Left cardiac atrium (tissue), 4 donors: ENCODE measurements around the gene CD207. TPM values are rescaled to one million over a fixed set of nuclear protein-coding genes. Genes with fewer than 3 reads are reported as not detected.
"Not testable (repeated sequence)": the region's sequence is repeated elsewhere in the genome, so short reads cannot be mapped to it uniquely, and the experiment has no call there.

Source experiments
- ATAC-seq, 2 donors: fragments of 200-7000 bp; cut with Tn5 transposase; one replicate each; pipeline ENCODE4 v1.9.1; 2020; ENCODE audit warnings: mild to moderate bottlenecking in 2 of 2, moderate library complexity in 2 of 2
- DNase-seq: peaks from one replicate; pipeline ENCODE4 v3.0.0-alpha.2; 2020
- intact Hi-C, 2 donors: fragments of 100-400 bp; cut with DNase I; formaldehyde crosslinking; loops; one replicate each; pipeline versions ENCODE4 v1.14.1 to v1.15.1; 2022 to 2023
- total RNA-seq, 2 donors: library from RNA; stranded (reverse); fragmentation: NEBNext Ultra II Directional; extraction: Animal tissue kit (Norgen Biotek cat#: 25700); gene quantifications; one replicate each; pipeline ENCODE4 v1.2.1, GENCODE V29; 2021
- donor health status: DM: no; HTN: yes; CAD: no.
- donor health status: DM: no; HTN: yes; CAD: no; lungs with severe emphysema.
- donor health status: DM: yes; HTN: yes; CAD: no.
- donor health status: Dilated cardiomyopathy.

Gene CD207
- total RNA-seq, 2 donors from 2014 or later: 0.24 TPM; not detected in 1

DNA sequence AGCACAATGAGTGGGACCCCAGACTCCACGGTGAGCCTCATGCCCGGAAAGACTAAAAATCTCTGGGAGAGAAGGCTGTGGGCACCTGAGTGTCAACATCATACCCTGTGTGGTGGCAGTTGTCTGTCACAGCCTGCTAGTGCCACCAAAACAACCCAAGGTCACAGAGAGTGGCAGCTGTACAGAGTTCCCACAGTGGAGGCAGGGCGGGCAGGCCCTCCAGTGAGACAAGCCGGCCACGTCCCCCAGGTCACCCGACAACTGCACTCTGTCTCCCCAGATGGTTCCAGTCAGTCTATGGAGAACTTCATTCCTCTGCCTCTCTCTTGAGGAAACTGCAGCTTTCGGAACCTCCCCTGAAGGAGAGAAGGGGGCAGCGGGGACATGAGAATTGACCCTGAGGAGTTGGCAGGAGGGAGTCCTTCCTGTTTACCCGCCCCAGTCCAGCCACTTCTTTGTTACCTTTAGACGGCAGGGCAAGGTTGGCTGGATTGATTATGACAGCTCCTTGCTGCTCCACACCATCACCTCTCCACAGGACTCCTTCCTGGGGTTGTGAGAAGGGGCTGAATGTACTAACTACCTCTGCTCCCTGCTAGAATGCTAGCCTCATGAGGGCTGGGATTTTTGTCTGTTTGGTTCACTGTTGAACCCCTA is 33.9 kb downstream of the CD207 start:
- intact Hi-C loops: no loop called here
- DNase-seq (no peak), ATAC-seq (no peak)

GRCh38 chr2:70799706-70800105 is 35.9 kb downstream of the CD207 start:
- no peak for ATAC-seq
- intact Hi-C loops: loop anchor here in 1 of 2 donors (10.0 kb wide), 1 partner anchor 75 kb away; no protein-coding TSS in a partner anchor

GRCh38 chr2:70797996-70798395 is 37.6 kb downstream of the CD207 start:
- not testable (repeated sequence) for ATAC-seq, DNase-seq
- intact Hi-C loops: loop anchor here in 1 of 2 donors (10.0 kb wide), 1 partner anchor 77 kb away; no protein-coding TSS in a partner anchor

More at GRCh38 chr2:70799706-70800105, 35.9 kb downstream of the CD207 start:
- no peak for DNase-seq

DNA sequence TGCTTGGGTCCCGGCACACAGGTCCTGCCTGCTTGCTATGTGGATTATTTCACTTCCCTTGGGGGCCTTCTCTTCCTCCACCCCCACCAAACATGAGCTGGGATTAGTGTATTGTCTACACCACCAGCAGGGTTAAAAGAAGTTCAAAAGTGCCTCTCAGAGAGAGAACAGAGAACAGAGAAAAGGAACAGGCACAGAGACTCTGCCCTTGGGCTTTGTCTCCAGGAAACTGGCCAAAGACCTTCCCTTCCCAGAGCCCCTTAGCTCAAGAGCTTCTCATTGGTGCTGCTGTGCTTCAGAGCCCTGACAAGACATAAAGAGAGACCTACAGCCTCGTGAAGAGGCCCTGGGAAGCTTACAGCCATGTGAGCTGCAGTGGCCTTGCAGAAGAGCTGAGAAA is 38.1 kb downstream of the CD207 start:
- no peak for DNase-seq
- no peak for ATAC-seq
- intact Hi-C loops: loop anchor here in 1 of 2 donors (10.0 kb wide), 1 partner anchor 77 kb away; no protein-coding TSS in a partner anchor

GRCh38 chr2:70796262-70796661 is 39.4 kb downstream of the CD207 start:
- intact Hi-C loops: loop anchor here in 1 of 2 donors (10.0 kb wide), 1 partner anchor 79 kb away; no protein-coding TSS in a partner anchor
- DNase-seq (no peak), ATAC-seq (no peak)

GRCh38 chr2:70795164-70795995 is 40.2 kb downstream of the CD207 start:
- DNase-seq (no peak), ATAC-seq (no peak)
- intact Hi-C loops: loop anchor here in 1 of 2 donors (10.0 kb wide), 1 partner anchor 79 kb away; no protein-coding TSS in a partner anchor

DNA sequence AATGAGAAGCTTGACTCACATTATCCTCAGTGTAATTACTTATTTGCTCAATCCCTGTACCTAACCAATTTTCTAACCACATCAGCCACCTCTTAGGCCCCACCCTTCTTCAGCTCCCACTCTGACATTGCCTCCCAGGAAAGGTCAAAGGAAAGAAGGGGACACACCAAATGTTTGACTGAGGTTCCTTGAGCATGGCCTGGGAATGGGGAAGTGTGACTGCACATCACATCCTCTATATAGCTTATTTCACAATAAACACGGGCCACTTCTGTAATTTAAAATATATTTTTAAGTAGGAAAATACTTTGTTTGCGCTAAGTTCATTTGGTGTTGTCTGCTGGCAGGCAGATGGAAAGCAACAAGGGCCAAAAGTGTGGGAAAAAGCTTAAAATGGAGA is 42.2 kb downstream of the CD207 start:
- intact Hi-C loops: loop anchor here in 1 of 2 donors (10.0 kb wide), 1 partner anchor 81 kb away; no protein-coding TSS in a partner anchor
- DNase-seq: no peak
- ATAC-seq: no peak

DNA sequence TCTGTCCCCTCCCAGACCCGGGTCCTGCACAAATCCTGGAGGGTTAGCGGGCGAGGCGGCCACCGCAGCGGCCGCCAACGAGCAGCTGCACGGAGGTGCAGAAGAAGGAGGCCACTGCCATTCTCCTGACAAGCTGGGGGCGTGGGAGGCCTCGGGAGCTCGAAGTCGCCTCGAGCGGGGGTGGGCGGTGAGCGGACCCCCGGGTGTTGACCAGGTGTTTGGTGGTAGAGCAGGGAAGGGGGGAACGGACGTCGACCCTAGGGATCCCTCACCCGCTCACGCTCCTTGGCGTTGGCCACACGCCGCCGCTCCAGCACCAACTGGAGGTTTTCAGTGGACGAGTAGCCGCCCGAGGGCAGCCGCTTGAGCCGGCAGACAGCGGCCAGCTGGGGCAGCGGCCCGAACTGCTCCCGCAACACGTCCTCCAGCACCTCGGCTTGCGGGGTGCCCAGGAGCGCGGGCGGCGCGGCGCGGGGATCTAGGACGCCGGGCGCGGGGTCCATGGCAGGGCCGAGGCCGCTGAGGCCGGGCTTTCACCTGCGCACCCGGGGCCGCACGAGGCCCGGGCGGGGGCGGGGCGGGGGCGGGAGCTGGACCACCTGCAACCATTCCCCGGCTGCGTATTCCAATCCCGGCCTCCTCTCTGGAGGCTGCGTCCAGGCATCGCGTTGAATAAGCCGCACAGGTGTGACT is 45.3 kb downstream of the CD207 start, which contains the start of gene FIGLA:
TSS of gene FIGLA (minus strand) at position 508 of the 693 bp plus-strand sequence. CDS start at position 503, 5 bp downstream.
- DNase-seq (peak; percentile 25), ATAC-seq (peak; percentile 44 to 50)
- intact Hi-C loops: loop anchor here in 1 of 2 donors (10.0 kb wide), 1 partner anchor 85 kb away; no protein-coding TSS in a partner anchor

DNA sequence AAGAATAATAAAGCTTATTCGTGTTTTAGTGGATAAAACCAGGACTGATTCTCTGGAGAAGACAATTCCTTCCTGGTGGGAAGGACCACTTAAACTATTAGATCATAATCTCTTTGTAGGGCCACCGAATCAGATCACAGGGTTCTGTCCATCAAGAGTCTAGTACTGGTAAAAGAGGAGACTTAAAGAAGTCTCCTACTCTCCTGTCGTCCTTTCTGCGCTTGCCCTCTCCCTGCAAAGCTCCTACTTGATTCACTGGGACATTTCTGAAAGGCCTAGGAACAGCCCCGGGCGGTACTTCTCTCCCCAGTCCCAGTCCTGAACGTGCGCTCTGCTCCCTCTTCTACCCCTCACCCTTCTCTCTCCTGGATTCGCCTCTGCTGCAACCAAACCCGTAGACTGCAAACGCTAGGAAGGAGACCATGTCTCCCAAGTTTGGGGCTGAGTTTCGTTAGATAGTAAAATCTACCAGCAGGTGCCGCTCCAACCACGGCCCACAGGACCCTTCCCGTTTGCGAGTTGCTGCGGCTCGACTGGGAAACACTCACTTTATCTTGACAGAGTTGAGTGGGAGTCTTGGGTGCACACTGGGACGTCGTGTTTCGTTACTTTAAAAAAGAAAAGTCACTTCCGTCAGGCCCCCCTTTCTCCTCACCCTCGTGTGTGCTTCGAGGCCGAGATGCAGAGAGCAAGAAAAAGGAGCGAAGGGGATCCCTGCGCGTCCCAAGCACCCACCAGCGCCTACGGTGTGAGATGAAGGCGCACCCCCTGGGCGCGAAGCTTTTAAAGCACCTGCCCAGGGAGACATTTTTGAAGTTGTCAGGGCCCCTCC is 46.1 kb downstream of the CD207 start:
- DNase-seq (peak; percentile 73), ATAC-seq (peak; percentile 71 to 85)
- intact Hi-C loops: loop anchor here (5.0 to 10.0 kb wide), 2 partner anchors 85 to 158 kb away; no protein-coding TSS in a partner anchor

DNA sequence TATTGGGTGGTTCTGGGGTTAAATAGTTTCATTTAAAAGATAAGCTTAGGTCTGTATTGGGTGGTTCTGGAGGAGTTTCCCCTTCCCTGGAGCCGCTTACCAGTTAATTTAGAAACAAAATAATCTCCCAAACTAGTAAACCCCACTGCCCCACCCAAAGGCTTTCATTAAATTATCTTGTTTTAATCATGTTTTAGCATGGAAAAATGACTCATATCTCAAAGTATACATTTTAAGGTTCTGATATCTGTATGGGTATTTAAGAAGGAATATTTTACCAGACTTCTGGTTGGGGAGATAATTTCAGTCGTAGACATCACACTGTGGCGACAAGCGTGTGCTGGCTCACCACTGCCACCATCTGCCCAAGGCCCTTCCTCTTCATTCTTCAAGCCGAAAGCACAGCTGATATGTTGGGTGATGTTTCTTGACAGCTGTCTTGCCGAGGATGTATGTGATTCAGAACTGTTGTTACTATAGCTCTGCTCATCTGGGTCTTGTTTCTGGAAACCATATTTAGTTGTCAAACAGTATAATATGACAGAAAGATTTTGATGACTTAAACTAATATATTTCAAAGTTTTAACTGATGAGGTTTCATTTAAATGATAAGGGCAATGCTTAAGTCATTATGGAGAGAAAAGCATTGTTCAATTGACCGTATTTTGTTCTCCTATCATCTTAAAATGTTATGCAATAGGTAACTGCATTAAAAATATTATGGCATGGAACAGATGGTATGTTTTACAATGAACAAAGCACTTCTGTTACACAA is 50.3 kb downstream of the CD207 start:
- no peak for ATAC-seq
- peak; percentile 21 for DNase-seq
- intact Hi-C loops: loop anchor here in 1 of 2 donors (5.0 kb wide), 1 partner anchor 162 kb away; no protein-coding TSS in a partner anchor

DNA sequence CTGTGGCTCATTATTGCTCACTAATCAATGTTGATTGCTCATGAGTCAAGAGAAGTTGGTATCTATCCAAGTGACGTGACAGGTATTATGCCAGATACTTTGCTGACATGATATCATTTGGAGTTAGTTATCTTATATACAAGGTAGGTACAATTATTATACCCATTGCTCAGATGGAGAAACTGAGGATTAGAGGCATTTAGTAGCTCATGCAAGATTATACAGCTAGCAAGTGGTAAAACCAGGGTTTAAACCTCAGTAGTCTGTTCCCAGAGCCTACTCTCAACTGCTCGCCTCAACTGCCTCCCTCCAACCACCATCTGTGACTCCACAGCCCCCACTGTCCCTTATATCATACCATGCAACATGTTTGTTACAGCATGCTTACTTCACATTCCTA is 51.3 kb downstream of the CD207 start:
- intact Hi-C loops: loop anchor here (5.0 kb wide), 1 partner anchor 127 kb away; no protein-coding TSS in a partner anchor
- ATAC-seq: no peak
- DNase-seq: no peak

Other genes starting within 250 kb of the CD207 start
- gene ADD2, start 67.6 kb downstream of the CD207 start, total RNA-seq: 1 to 10 TPM; 2.2 to 2.8 TPM
- not detected for gene FIGLA, start 45.2 kb downstream of the CD207 start, total RNA-seq
- under 1 TPM; 0.12 to 0.21 TPM for gene CLEC4F, start 15.2 kb downstream of the CD207 start, total RNA-seq
- gene VAX2, start 64.8 kb upstream of the CD207 start, total RNA-seq: under 1 TPM; 0.47 to 0.81 TPM
- gene ATP6V1B1, start 100.1 kb upstream of the CD207 start, total RNA-seq: under 1 TPM; 0.85 to 0.89 TPM
- 1 to 10 TPM; 1.8 to 2.3 TPM for gene ANKRD53, start 142.8 kb upstream of the CD207 start, total RNA-seq
- gene TEX261, start 159.1 kb upstream of the CD207 start, total RNA-seq: 10 to 100 TPM; 54.8 to 60.4 TPM
- gene NAGK, start 232.8 kb upstream of the CD207 start, total RNA-seq: 10 to 100 TPM; 54.5 to 66.4 TPM